Renal cortex interstitium (tissue), 11 donors: Measurements from ENCODE around the gene FGD6. TPM values are rescaled to one million over a fixed set of nuclear protein-coding genes. Genes with fewer than 3 reads are reported as not detected.
"Not testable (repeated sequence)": the region's sequence is repeated elsewhere in the genome, so short reads cannot be mapped to it uniquely, and the experiment has no call there.

Experiments used
- DNase-seq, 11 donors: peaks; one replicate each; pipeline ENCODE4 v3.0.0-alpha.2; 2013; ENCODE audit warnings: low read depth in 9 of 11, low spot score in 4 of 11; ENCODE audit errors: extremely low read depth in 1 of 11
- polyA plus RNA-seq, 3 donors: library from polyadenylated mRNA; unstranded; fragments of 120-200 nt; gene quantifications; one replicate each; pipeline ENCODE4 v1.2.1, GENCODE V29; 2013; ENCODE audit not compliant: insufficient read length in 3 of 3

The FGD6 gene
- polyA plus RNA-seq, 3 donors: 9.9 to 11.5 (median 10.2) TPM

- DNase-seq: not testable (repeated sequence)
These were observed 22.6 kb upstream of the FGD6 start for GRCh38 chr12:95239835-95240234.

- no peak for DNase-seq
These were observed 21.9 kb upstream of the FGD6 start for GRCh38 chr12:95239216-95239615.

- no peak for DNase-seq
These were observed 20.9 kb upstream of the FGD6 start for GRCh38 chr12:95238150-95238549.

- DNase-seq: no peak
These were observed 20.0 kb upstream of the FGD6 start for GRCh38 chr12:95237315-95237714.

- not testable (repeated sequence) for DNase-seq
These were observed 18.4 kb upstream of the FGD6 start for GRCh38 chr12:95235621-95236020.

GRCh38 chr12:95234187-95234586, 16.9 kb upstream of the FGD6 start:
- not testable (repeated sequence) for DNase-seq

- DNase-seq: no peak
These were observed 13.9 kb upstream of the FGD6 start for GRCh38 chr12:95231190-95231589.

GRCh38 chr12:95230313-95230712, 13.0 kb upstream of the FGD6 start:
- DNase-seq: no peak

- no peak for DNase-seq
These were observed 12.4 kb upstream of the FGD6 start for GRCh38 chr12:95229636-95230035.

- no peak for DNase-seq
These were observed 11.3 kb upstream of the FGD6 start for GRCh38 chr12:95228617-95229016.

GRCh38 chr12:95227818-95228356, 10.6 kb upstream of the FGD6 start:
- no peak for DNase-seq

GRCh38 chr12:95225645-95226212, 8.5 kb upstream of the FGD6 start:
- DNase-seq: no peak

GRCh38 chr12:95224202-95225170, 7.2 kb upstream of the FGD6 start:
- DNase-seq: no peak

GRCh38 chr12:95220726-95221125, 3.5 kb upstream of the FGD6 start:
- DNase-seq: no peak

GRCh38 chr12:95220190-95220589, 2.9 kb upstream of the FGD6 start:
- no peak for DNase-seq

- DNase-seq: peak in 7 of 11 donors; percentile 26 to 64 (median 55)
These were observed 1.2 kb upstream of the FGD6 start for GRCh38 chr12:95218150-95219133.

GRCh38 chr12:95216711-95217376, 423 bp downstream of the FGD6 start:
- peak in 4 of 11 donors; percentile 38 to 50 (median 43) for DNase-seq

- DNase-seq: peak in 4 of 11 donors; percentile 23 to 44 (median 40)
These were observed 1.3 kb downstream of the FGD6 start for GRCh38 chr12:95215949-95216348.
